HG03135 (cell line): ENCODE results near the gene FOXL1.

Experiments used
- ATAC-seq: cut with Tn5 transposase; IDR thresholded peaks from one replicate; pipeline ENCODE4 v1.9.1; 2021; ENCODE audit warnings: mild to moderate bottlenecking, moderate library complexity; ENCODE audit not compliant: unreplicated experiment

The FOXL1 gene

GRCh38 chr16:86547286-86547685 is 31.1 kb upstream of the FOXL1 start:
- ATAC-seq, result no peak

GRCh38 chr16:86549076-86549892 is 29.1 kb upstream of the FOXL1 start:
- ATAC-seq, result no peak

GRCh38 chr16:86549893-86550190 is 28.5 kb upstream of the FOXL1 start:
- ATAC-seq, result no peak

GRCh38 chr16:86550281-86550680 is 28.1 kb upstream of the FOXL1 start:
- ATAC-seq, result no peak

- no peak for ATAC-seq
Measured at GRCh38 chr16:86553356-86553755, 25.0 kb upstream of the FOXL1 start.

GRCh38 chr16:86554599-86554916 is 23.8 kb upstream of the FOXL1 start:
- no peak for ATAC-seq

GRCh38 chr16:86554917-86555703 is 23.2 kb upstream of the FOXL1 start, which contains the start of gene MTHFSD:
Gene MTHFSD, minus strand, starts transcription at chr16:86555235. Its CDS starts 51 bp downstream, at chr16:86555184.
- peak; percentile 72 for ATAC-seq

- no peak for ATAC-seq
Measured at GRCh38 chr16:86555704-86556075, 22.7 kb upstream of the FOXL1 start.

GRCh38 chr16:86556576-86556975 is 21.8 kb upstream of the FOXL1 start:
- ATAC-seq, result no peak

GRCh38 chr16:86557587-86557986 is 20.8 kb upstream of the FOXL1 start:
- ATAC-seq, result no peak

GRCh38 chr16:86558355-86559193 is 19.8 kb upstream of the FOXL1 start:
- no peak for ATAC-seq

- no peak for ATAC-seq
Measured at GRCh38 chr16:86559802-86560305, 18.5 kb upstream of the FOXL1 start.

- no peak for ATAC-seq
Measured at GRCh38 chr16:86562356-86562755, 16.0 kb upstream of the FOXL1 start.

GRCh38 chr16:86563469-86564345 is 14.6 kb upstream of the FOXL1 start:
- ATAC-seq, result peak; percentile 68

- no peak for ATAC-seq
Measured at GRCh38 chr16:86565181-86565631, 13.1 kb upstream of the FOXL1 start.

GRCh38 chr16:86565644-86566511 is 12.5 kb upstream of the FOXL1 start:
- no peak for ATAC-seq

- ATAC-seq, result no peak
Measured at GRCh38 chr16:86566601-86566965, 11.8 kb upstream of the FOXL1 start, which contains the start of gene FOXC2. Gene FOXC2, plus strand, starts transcription at chr16:86566829. Its CDS starts 507 bp downstream, at chr16:86567336.

GRCh38 chr16:86566966-86567700 is 11.2 kb upstream of the FOXL1 start:
- no peak for ATAC-seq
